T-helper 1 cell (primary cell): Measurements from ENCODE around the gene PTCH1.

Experiments
- DNase-seq, 5 donors: peaks; one replicate each; pipeline ENCODE4 v3.0.0-alpha.2; 2012 to 2020

PTCH1 gene

GRCh38 chr9:95437559-95437958 is 79.2 kb downstream of the PTCH1 start:
- no peak for DNase-seq

DNA sequence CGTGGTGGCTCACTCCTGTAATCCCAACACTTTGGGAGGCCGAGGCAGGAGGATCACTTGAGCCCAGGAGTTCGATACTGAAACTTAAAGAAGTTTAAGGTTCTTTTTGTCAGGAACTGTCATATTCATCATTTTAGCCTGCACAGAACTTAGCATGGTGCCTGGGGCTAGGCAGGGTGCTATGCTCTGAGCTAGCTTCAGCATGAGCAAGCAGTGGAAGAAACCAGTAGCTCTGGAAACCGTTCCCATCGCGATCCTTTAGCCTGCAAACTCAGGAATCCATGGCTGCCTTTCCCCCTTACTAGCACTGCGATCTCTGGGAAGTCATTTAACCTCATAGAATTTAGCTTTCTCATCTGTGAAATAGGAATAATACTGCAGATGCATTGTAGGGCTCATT is 80.4 kb downstream of the PTCH1 start:
- DNase-seq = no peak

DNA sequence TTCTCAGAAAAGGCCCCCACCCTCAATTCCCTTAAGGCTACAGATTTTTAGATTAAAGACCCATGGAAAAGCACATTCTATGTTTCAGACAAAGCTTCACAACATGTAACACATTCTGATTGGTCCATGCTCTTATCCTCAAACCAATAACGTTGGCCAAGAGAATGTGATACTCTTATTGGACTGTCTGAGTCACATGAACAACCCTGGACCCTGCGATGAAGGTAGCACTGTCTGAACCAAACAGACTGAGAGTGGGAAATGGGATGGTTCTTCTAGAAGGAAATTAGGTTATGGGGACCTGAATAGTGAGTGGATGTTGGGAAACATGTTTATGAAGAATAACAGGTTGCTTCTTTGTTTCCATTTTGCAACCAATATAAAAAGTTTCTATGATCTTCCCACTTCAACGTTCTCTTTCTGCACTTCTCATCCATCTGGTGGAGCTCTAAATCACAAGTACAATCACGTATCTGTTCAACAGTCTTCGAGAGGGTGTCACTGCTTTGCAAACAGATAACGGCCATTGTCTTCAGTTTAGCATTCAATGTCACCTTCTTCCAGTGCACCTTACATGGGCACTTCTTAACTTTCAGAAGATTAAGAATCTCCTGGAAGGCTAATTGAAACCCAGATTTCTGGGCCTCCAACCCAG is 81.6 kb downstream of the PTCH1 start:
- no peak for DNase-seq

GRCh38 chr9:95434116-95435073 is 82.4 kb downstream of the PTCH1 start:
- no peak for DNase-seq

DNA sequence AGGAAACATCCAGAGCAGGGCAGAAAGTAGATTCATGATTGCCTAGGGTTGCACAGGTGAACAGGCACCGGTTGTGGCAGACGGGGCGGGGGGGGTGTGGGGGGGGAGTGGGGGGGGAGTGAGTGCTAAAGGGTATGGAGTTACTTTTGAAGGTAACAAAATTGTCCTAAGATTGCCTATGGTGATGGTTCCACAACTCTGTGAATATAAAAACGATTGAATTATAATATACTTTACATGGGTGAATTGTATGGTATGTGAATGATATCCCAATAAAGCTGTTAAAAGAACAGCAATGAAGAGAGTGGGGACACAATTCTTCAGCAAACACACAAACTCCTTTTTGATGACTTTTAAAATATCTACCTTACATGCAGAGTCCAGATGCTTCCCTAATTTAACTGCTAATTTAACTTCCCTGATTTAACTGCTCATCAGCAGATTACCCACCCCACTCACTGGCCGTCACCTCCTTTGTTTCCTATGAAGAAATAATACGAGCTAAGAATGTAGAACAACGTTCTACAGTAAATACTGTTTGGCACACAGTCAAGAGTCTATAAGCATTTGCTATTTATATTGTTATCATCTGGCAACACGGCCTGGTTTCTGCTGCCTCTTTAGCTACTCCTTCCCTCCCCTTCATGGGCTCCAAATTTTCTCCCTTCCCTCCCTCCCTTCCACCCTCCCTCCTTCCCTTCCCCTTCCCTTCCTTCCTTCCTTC is 83.5 kb downstream of the PTCH1 start:
- no peak for DNase-seq

DNA sequence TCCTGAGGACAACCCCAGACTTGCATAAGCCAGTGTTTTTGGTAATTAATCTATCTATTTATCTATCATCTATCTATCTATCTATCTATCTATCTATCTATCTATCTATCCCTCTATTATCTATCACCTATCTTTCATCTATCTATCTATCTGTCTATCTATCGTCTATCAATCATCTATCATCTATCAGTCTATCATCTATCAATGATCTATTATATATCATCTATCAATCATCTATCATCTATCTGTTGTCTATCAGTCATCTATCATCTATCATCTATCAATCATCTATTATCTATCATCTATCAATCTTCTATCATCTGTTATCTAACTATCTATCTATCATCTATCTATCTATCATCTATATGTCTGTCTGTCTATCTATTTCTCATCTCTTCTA is 85.5 kb downstream of the PTCH1 start:
- DNase-seq = no peak

- no peak for DNase-seq
These were observed 86.7 kb downstream of the PTCH1 start for GRCh38 chr9:95429948-95430620.

DNA sequence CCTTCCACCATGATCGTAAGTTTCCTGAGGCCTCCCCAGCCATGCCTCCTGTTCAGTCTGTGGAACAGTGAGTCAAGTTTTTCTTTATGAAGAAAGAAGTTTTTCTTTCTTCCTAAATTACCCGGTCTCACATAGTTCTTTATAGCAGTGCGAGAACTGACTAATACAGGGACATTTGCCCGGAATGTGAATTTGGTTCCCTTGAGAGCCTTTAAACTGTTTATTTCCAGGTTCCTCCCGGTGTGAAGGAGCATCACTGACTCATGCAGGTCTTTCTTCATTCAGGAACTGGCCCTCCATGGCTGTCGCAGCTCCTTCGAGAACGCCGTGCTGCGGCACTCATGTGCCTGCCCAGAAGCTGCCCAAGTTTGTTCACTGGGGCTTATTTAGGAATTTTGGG is 87.7 kb downstream of the PTCH1 start:
- no peak for DNase-seq

DNA sequence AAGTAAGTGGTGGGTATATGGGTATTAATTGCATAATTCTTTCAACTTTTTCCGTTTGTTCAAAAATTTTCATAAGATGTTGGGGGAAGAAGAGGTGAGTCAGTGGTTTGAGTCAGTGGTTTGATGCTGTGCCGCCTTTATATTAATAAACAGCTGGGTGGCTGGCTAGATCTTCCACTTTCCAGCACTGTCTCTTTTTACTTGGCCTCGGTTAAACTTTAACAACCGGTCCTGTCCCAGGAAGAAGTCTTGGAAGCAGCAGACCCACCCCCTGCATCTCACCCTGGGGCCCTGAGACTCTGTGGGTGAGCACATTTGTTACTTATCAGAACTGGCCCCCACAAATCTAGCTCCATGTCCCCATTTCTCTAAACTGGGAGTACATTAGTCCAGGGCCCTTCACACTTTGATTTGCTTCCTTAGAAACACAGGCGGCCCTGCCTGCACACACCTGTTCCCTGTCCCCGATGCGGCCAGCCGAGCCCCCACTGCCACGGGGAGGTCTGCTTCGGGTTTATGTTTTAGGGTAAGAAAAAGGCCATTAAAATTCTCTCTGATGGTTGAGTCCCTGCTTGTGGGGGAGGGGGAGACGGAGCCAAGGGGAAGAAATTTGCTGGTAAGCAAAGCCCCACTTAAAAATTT is 90.7 kb downstream of the PTCH1 start:
- DNase-seq = no peak

GRCh38 chr9:95422650-95423049 is 94.1 kb downstream of the PTCH1 start:
- no peak for DNase-seq

DNA sequence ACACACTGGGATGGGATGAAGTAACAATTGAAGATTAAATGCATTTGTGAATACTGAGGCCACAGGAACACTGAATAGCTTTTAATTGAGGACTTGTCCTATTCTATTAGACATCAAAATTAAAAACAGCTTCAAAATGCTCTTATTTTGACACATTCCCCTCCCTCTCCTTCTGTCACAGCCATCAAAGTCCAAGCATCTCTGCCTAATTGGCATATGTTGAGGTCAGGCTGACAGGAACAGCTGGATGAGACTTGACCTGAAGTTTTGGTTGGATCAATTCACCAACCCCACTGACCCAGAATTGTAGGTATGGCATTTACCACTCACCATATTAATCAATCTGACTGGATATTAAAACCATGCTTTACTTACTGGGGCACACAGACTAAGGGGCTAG is 96.3 kb downstream of the PTCH1 start:
- no peak for DNase-seq

DNA sequence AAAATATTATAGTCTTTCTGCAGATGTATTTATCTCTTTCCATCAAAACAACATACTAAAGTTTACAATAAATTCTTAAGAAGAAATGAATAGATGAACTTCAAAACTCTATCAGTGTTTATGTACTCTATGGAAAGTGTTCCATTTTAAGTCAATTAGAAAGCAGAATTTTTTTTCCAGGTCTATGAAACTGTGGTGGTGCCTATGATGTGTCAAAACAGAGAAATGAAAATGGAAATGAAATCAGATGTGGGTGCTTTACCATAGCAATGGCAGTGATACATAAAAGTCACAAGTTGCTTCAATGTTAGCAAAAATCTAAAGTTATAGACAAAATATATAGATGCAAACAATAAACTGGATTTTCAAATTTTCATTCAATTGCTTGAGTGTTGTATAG is 97.3 kb downstream of the PTCH1 start:
- no peak for DNase-seq

DNA sequence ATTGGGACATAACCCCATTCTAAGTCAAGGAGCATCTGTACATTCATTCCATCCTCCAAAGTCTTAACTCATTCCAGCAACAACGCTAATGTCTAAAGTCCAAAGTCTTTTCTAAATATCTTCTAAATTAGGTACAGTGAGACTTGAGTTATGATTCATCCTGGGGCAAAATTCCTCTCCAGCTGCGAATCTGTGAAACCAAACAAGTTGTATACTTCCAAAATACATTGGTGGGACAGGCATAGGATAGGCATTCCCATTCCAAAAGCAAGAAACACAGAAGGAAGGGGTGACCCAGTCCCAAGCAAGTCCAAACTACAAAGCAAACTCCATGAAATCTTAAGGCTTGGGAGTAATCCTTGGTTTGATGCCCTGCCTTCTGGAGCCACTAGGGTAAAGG is 101.6 kb downstream of the PTCH1 start:
- DNase-seq = no peak

- DNase-seq = no peak
These were observed 103.0 kb downstream of the PTCH1 start for GRCh38 chr9:95413793-95414192.

GRCh38 chr9:95411054-95411892 is 105.5 kb downstream of the PTCH1 start:
- DNase-seq = no peak

GRCh38 chr9:95409650-95410426 is 106.9 kb downstream of the PTCH1 start:
- DNase-seq = no peak

GRCh38 chr9:95407524-95407923 is 109.2 kb downstream of the PTCH1 start:
- DNase-seq = no peak

DNA sequence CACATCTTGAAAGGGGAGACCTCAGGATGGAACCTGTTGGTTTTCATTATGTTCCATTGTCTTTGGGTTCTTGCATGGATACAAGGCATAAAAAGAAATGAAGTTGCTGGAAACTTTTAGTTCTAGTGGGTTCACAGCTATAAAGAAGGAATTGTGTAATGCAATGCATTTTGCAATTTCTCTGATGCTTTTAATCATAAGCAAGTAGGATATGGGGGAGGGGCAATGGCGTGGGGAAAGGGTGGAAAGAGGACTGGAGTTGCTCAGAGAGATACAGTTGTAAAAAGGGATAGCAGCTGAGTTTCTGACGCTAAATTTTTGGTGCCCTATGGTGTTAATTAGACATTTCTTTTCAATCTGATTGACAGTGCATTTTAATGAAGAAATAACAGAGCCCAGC is 110.7 kb downstream of the PTCH1 start:
- no peak for DNase-seq

GRCh38 chr9:95399261-95399660 is 117.5 kb downstream of the PTCH1 start:
- no peak for DNase-seq
